H9 (cell line): ENCODE data around the gene POLD3. TPM values are rescaled to one million over a fixed set of nuclear protein-coding genes. Genes with fewer than 3 reads are reported as not detected.

Experiments used
- DNase-seq: peaks from one replicate; pipeline ENCODE4 v3.0.0-alpha.2; 2017
- H2AFZ ChIP-seq: one replicate; pipeline ENCODE4 v1.6.1; 2013; ENCODE audit warnings: mild to moderate bottlenecking, low read length, control low read depth, moderate library complexity
- H2AK5ac ChIP-seq: 2 replicates; pipeline ENCODE4 v1.6.1; 2013; ENCODE audit warnings: low read length, control low read depth, mixed read lengths; ENCODE audit not compliant: insufficient read length
- H2BK120ac ChIP-seq: one replicate; pipeline ENCODE4 v1.6.1; 2013; ENCODE audit warnings: low read depth, mild to moderate bottlenecking, low read length, control low read depth, inconsistent platforms; ENCODE audit not compliant: poor library complexity, severe bottlenecking
- H2BK12ac ChIP-seq: 2 replicates; pipeline ENCODE4 v1.6.1; 2013; ENCODE audit warnings: low read length, control low read depth, mixed read lengths, low read depth; ENCODE audit not compliant: insufficient read length
- H2BK15ac ChIP-seq: 2 replicates; pipeline ENCODE4 v1.6.1; 2013; ENCODE audit warnings: low read depth, low read length, control low read depth
- H2BK20ac ChIP-seq: one replicate; pipeline ENCODE4 v1.6.1; 2013; ENCODE audit warnings: low read depth, mild to moderate bottlenecking, low read length, control low read depth, inconsistent platforms; ENCODE audit not compliant: poor library complexity, severe bottlenecking
- H2BK5ac ChIP-seq: 2 replicates; pipeline ENCODE4 v1.6.1; 2013; ENCODE audit warnings: low read length, control low read depth, mixed read lengths; ENCODE audit not compliant: insufficient read length
- H3K14ac ChIP-seq: 2 replicates; pipeline ENCODE4 v1.6.1; 2013; ENCODE audit warnings: low read length, control low read depth; ENCODE audit not compliant: insufficient read depth
- H3K18ac ChIP-seq: 2 replicates; pipeline ENCODE4 v1.6.1; 2013; ENCODE audit warnings: low read depth, mild to moderate bottlenecking, mixed read lengths, low read length, control low read depth; ENCODE audit not compliant: insufficient read length
- H3K23ac ChIP-seq: 2 replicates; pipeline ENCODE4 v1.6.1; 2013; ENCODE audit warnings: low read length, control low read depth, mixed read lengths, low read depth; ENCODE audit not compliant: insufficient read length
- H3K23me2 ChIP-seq: 2 replicates; pipeline ENCODE4 v1.6.1; 2013; ENCODE audit warnings: low read depth, mild to moderate bottlenecking, mixed read lengths, low read length, control low read depth; ENCODE audit not compliant: insufficient read length, poor library complexity, severe bottlenecking
- H3K27ac ChIP-seq: 2 replicates; pipeline ENCODE4 v1.5.1; 2013; ENCODE audit warnings: low read length, control low read depth, mixed read lengths, low read depth; ENCODE audit not compliant: insufficient read length
- H3K27me3 ChIP-seq: 2 replicates; pipeline ENCODE4 v1.6.1; 2013; ENCODE audit warnings: low read length, control low read depth, inconsistent platforms; ENCODE audit not compliant: insufficient read depth
- H3K4ac ChIP-seq: 2 replicates; pipeline ENCODE4 v1.6.1; 2013; ENCODE audit warnings: low read depth, mild to moderate bottlenecking, control low read depth, inconsistent platforms, low read length, moderate library complexity
- H3K4me1 ChIP-seq: 2 replicates; pipeline ENCODE4 v1.6.1; 2013; ENCODE audit warnings: low read length, control low read depth, inconsistent platforms; ENCODE audit not compliant: insufficient read depth
- H3K4me2 ChIP-seq: 2 replicates; pipeline ENCODE4 v1.6.1; 2013; ENCODE audit warnings: low read length, control low read depth, mixed read lengths; ENCODE audit not compliant: insufficient read length, insufficient read depth
- H3K56ac ChIP-seq: 2 replicates; pipeline ENCODE4 v1.6.1; 2013; ENCODE audit warnings: low read depth, mild to moderate bottlenecking, mixed read lengths, low read length, control low read depth; ENCODE audit not compliant: insufficient read length
- H3K79me1 ChIP-seq: 2 replicates; pipeline ENCODE4 v1.6.1; 2013; ENCODE audit warnings: low read depth, mild to moderate bottlenecking, moderate library complexity, low read length, control low read depth, inconsistent platforms; ENCODE audit not compliant: insufficient read depth, poor library complexity, severe bottlenecking
- H3K79me2 ChIP-seq: 2 replicates; pipeline ENCODE4 v1.6.1; 2013; ENCODE audit warnings: low read length, control low read depth, inconsistent platforms; ENCODE audit not compliant: insufficient read depth
- H3K9ac ChIP-seq: 2 replicates; pipeline ENCODE4 v1.6.1; 2013; ENCODE audit warnings: low read length, control low read depth, mixed read lengths; ENCODE audit not compliant: insufficient read length; ENCODE audit errors: extremely low read depth
- H3K9me3 ChIP-seq: one replicate; pipeline ENCODE4 v1.6.1; 2013; ENCODE audit warnings: low read depth, low read length, inconsistent platforms; ENCODE audit not compliant: control insufficient read depth
- H3T11ph ChIP-seq: one replicate; pipeline ENCODE4 v1.6.1; 2013; ENCODE audit warnings: mild to moderate bottlenecking, low read length, control low read depth, inconsistent platforms
- H4K20me1 ChIP-seq: one replicate; pipeline ENCODE4 v1.6.1; 2013; ENCODE audit not compliant: control insufficient read depth, insufficient read length, insufficient read depth
- H4K5ac ChIP-seq: 2 replicates; pipeline ENCODE4 v1.6.1; 2013; ENCODE audit warnings: low read depth, mild to moderate bottlenecking, mixed read lengths, low read length, control low read depth; ENCODE audit not compliant: insufficient read length
- H4K8ac ChIP-seq: replicated peaks from 2 replicates; pipeline ENCODE4 v1.6.1; 2013; ENCODE audit warnings: low read length, control low read depth, mixed read lengths, low read depth; ENCODE audit not compliant: insufficient read length
- H4K91ac ChIP-seq: 2 replicates; pipeline ENCODE4 v1.6.1; 2013; ENCODE audit warnings: low read depth, mild to moderate bottlenecking, moderate library complexity, mixed read lengths, low read length, control low read depth; ENCODE audit not compliant: insufficient read length
- H3K27ac Mint-ChIP-seq, 3 experiments: 2 replicates in 2 of 3; 3 replicates in 1 of 3; pipeline ENCODE4 v1.8.0; 2020 to 2021; ENCODE audit warnings: mixed read lengths in 3 of 3, mild to moderate bottlenecking in 1 of 3, moderate library complexity in 1 of 3
- H3K27me3 Mint-ChIP-seq: 2 replicates; pipeline ENCODE4 v1.8.0; 2021; ENCODE audit warnings: low read depth, mild to moderate bottlenecking, moderate library complexity, mixed read lengths
- H3K36me3 Mint-ChIP-seq, 3 experiments: 2 replicates in 2 of 3; 3 replicates in 1 of 3; pipeline ENCODE4 v1.8.0; 2020 to 2021; ENCODE audit warnings: low read depth in 3 of 3, mixed read lengths in 3 of 3; ENCODE audit not compliant: insufficient read depth in 1 of 3
- H3K4me1 Mint-ChIP-seq, 2 experiments: 2 replicates each; pipeline ENCODE4 v1.8.0; 2020; ENCODE audit warnings: mixed read lengths in 2 of 2
- H3K4me3 Mint-ChIP-seq, 2 experiments: 2 replicates in 1 of 2; 3 replicates in 1 of 2; pipeline ENCODE4 v1.8.0; 2020 to 2021; ENCODE audit warnings: mild to moderate bottlenecking in 2 of 2, mixed read lengths in 2 of 2, moderate library complexity in 1 of 2
- H3K9me3 Mint-ChIP-seq, 2 experiments: 2 replicates in 1 of 2; 3 replicates in 1 of 2; pipeline ENCODE4 v1.8.0; 2020; ENCODE audit warnings: mild to moderate bottlenecking in 2 of 2, mixed read lengths in 2 of 2, moderate library complexity in 1 of 2
- CTCF ChIP-seq: fragments of 200-600 bp; sonication (generic); conservative IDR thresholded peaks from 3 replicates; pipeline ENCODE4 v1.8.0; 2021; ENCODE audit warnings: antibody characterized with exemption, mild to moderate bottlenecking
- WGBS: extraction: QIAGEN DNeasy Blood & Tissue Kit; methylation state at CpG from one replicate; pipeline ENCODE4 v1.1.7; 2013; ENCODE audit warnings: missing lambda C conversion rate, low lambda C conversion rate, mixed read lengths; ENCODE audit not compliant: insufficient read length; ENCODE audit errors: extremely low coverage; 5-methylcytosine and 5-hydroxymethylcytosine counted together
- total RNA-seq: library from RNA; stranded (reverse); gene quantifications from 2 replicates; pipeline ENCODE4 v1.2.1, GENCODE V29; 2021

The POLD3 gene
- total RNA-seq, 1 experiment from 2014 or later = 34.1 TPM

DNA sequence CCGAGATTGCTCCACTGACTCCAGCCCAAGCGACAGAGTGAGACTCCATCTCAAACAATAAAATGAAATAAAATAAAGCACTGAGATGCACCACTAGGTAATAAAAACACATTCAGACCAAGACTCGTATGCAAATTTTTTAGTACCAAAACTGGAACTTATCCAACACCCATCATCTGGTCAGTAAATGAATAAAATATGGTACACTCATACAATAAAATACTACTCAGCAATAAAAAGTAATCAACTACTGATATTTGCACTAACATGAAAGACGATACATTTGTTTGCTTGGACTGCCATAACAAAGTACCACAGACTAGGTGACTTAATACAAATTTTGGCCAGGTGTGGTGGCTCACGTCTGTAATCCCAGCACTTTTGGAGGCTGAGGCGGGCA is 17.8 kb upstream of the POLD3 start:
- no peaks in the 10 kb centered on the region for H3K79me1 ChIP-seq
- H2BK5ac ChIP-seq = no peak overlapping the region
- no peak overlapping the region for H4K8ac ChIP-seq
- H3K4me3 Mint-ChIP-seq = no peak overlapping the region
- no peaks in the 10 kb centered on the region for H3K79me2 ChIP-seq
- H4K91ac ChIP-seq = no peak overlapping the region
- H3T11ph ChIP-seq = no peak overlapping the region
- H3K4me1 ChIP-seq = no peaks in the 10 kb centered on the region
- no peak overlapping the region for H2BK15ac ChIP-seq
- H3K27me3 ChIP-seq = no peaks in the 10 kb centered on the region
- no peaks in the 10 kb centered on the region for H4K20me1 ChIP-seq
- no peak overlapping the region for H3K56ac ChIP-seq
- no peaks in the 10 kb centered on the region for H3K9me3 Mint-ChIP-seq
- no peak overlapping the region for H3K27ac Mint-ChIP-seq
- no peaks in the 10 kb centered on the region for H3K36me3 Mint-ChIP-seq
- no peak overlapping the region for H2BK12ac ChIP-seq
- no peaks in the 10 kb centered on the region for H3K27me3 Mint-ChIP-seq
- no peak overlapping the region for H2AK5ac ChIP-seq
- H3K9me3 ChIP-seq = no peaks in the 10 kb centered on the region
- WGBS = no CpG with 5 or more reads among the region's 6 CpGs
- H4K5ac ChIP-seq = no peak overlapping the region
- no peak overlapping the region for H2BK20ac ChIP-seq
- H3K14ac ChIP-seq = no peak overlapping the region
- H2BK120ac ChIP-seq = no peak overlapping the region
- no peak for DNase-seq
- H3K23me2 ChIP-seq = no peaks in the 10 kb centered on the region
- peaks cover 0 to 6% of the 10 kb centered on the region in 2 experiments; a peak in 2 of 4 replicates for H3K4me1 Mint-ChIP-seq
- no peak overlapping the region for H3K18ac ChIP-seq
- H3K23ac ChIP-seq = no peak overlapping the region
- H3K4me2 ChIP-seq = no peak overlapping the region
- no peak overlapping the region for H3K27ac ChIP-seq
- H3K9ac ChIP-seq = no peak overlapping the region
- TF ChIP-seq CTCF = no peak
- no peak overlapping the region for H2AFZ ChIP-seq
- H3K4ac ChIP-seq = no peak overlapping the region
